GM18526 (cell line): Measurements from ENCODE around the gene PNKP.

Source experiments
- POLR2A ChIP-seq: IDR thresholded peaks from 3 replicates; pipeline ENCODE4 v1.6.1; 2011; ENCODE audit not compliant: insufficient read length; ENCODE audit errors: extremely low read depth

Gene PNKP

DNA sequence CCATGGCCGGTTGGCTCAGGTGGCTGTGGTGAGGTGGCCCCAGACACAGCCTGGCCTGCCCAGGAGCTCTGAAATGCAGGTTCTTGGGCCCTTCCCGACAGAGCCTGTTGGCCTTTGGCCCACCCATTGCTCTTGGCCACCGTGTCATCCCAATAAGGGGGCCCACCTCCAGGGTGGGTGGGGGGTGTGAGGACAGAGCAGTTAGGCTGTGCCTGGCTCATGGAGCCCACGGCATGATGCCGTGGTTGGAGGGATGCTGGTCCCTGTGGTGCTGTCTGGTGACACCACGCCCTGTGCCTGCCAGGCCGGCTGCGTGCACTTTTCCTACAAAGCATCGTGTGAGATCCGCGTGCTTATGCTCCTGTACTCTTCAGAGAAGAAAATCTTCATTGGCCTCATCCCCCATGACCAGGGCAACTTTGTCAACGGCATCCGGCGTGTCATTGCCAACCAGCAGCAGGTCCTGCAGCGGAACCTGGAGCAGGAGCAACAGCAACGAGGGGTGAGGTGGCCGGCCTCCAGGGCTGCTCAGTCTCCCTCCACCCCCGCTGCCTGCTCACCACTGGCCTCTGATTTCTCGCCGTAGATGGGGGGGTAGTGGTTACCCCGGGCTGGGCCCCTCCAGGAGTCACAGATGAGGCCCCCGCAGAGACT, 7.6 kb downstream of the PNKP start:
- no peak for TF ChIP-seq POLR2A

- no peak for TF ChIP-seq POLR2A
Measured at GRCh38 chr19:49858088-49858985, 9.0 kb downstream of the PNKP start.

DNA sequence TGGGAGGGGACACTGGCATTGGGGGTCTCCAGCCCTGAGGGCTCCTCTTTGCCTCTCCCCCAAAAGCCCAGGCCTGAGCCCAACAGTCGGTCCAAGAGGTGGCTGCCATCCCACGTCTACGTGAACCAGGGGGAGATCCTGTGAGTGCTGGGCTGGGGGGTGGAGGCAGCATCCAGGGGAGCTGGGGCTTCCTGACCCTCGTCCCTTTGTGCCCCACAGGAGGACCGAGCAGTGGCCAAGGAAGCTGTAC, 9.6 kb downstream of the PNKP start:
- peak; percentile 4 for TF ChIP-seq POLR2A

- TF ChIP-seq POLR2A: peak; percentile 6
Measured at GRCh38 chr19:49857061-49857837, 10.1 kb downstream of the PNKP start.

GRCh38 chr19:49856574-49857021, 10.8 kb downstream of the PNKP start:
- TF ChIP-seq POLR2A: no peak

GRCh38 chr19:49855676-49856573, 11.5 kb downstream of the PNKP start:
- TF ChIP-seq POLR2A: peak; percentile 26

- TF ChIP-seq POLR2A: no peak
Measured at GRCh38 chr19:49855277-49855675, 12.1 kb downstream of the PNKP start.

GRCh38 chr19:49854378-49855263, 12.8 kb downstream of the PNKP start:
- no peak for TF ChIP-seq POLR2A

GRCh38 chr19:49853852-49854377, 13.5 kb downstream of the PNKP start:
- TF ChIP-seq POLR2A: no peak

GRCh38 chr19:49852631-49853126, 14.7 kb downstream of the PNKP start:
- TF ChIP-seq POLR2A: no peak

DNA sequence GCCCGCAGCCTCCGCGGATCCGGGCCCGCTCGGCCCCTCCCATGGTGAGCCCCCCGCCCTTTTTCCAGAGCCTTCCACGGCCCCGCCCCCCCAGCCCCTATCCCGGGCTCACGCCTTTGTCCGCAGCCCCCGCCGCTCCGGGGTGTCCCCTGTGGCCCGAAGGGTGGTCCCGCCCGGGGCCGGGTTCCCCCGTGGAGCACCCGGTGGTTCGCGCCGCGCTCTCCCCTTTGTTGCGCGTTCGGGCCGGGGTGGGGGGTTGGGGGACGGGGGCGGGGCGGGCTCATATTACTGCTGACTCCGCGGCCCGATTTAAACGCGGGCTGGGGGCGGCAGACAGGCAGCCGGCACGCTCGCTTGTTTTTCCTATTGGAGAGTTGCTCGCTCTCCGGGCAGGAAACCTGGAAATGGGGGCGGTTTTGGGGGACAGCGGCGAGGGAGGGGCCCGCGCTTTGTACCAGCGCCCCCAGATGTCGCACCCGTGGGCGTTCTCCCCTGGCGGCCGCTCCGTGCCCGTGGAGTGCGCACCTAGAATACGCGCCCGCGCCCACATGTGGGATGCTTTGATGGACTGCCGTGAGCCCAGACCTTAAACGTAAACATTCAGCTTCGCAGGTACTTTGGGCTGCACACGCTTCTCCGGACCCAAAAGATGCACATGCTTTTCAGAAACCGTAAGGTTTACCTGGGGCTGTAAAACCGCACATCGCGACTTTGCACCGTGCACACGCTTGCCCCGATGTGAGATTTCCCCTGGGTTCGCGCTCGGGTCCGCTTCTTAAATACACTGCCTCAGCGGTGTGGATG, 15.7 kb downstream of the PNKP start:
- TF ChIP-seq POLR2A: no peak

- peak; percentile 48 for TF ChIP-seq POLR2A
Measured at GRCh38 chr19:49850487-49851342, 16.7 kb downstream of the PNKP start, which contains the start of gene PTOV1. PTOV1 (plus strand) TSS chr19:49851159.
